GM12878 (cell line): ENCODE measurements around the gene JMJD7. TPM values are rescaled to one million over a fixed set of nuclear protein-coding genes. Genes with fewer than 3 reads are reported as not detected.
A peak's percentile ranks its signal among the peaks of the same experiment; 100 is the strongest.

Experiments used
- ATAC-seq: fragments of 200-7000 bp; cut with Tn5 transposase; 3 replicates; pipeline ENCODE4 v1.9.1; 2020; ENCODE audit warnings: mild to moderate bottlenecking, moderate library complexity
- BruUV-seq: library from RNA; stranded (reverse); fragments of 400-500 nt; replicated peaks from 2 replicates; lab custom pipeline; 2021; lab: Mats Ljungman, UMichigan
- CTCF ChIA-PET: fragments of 300-600 bp; sonication (Branson Sonifier 250); formaldehyde crosslinking; extraction: SDS; loops from one replicate; lab custom pipeline; 2021; ENCODE audit warnings: inconsistent platforms; lab: Yijun Ruan, JAX
- POLR2A ChIA-PET: fragments of 350-600 bp; formaldehyde crosslinking; extraction: SDS; loops from one replicate; lab custom pipeline; 2021; ENCODE audit warnings: inconsistent platforms; lab: Charles Lee
- RAD21 ChIA-PET: fragments of 300-600 bp; sonication (Branson Sonifier 250); formaldehyde crosslinking; loops from one replicate; lab custom pipeline; 2023; ENCODE audit warnings: antibody characterized with exemption; ENCODE audit not compliant: unreplicated experiment; lab: Charles Lee
- SMC1A ChIA-PET: fragments of 300-600 bp; sonication (Branson Sonifier 250); formaldehyde crosslinking; loops from one replicate; lab custom pipeline; 2023; ENCODE audit not compliant: unreplicated experiment, uncharacterized antibody; lab: Charles Lee
- DNase-seq: peaks from one replicate; pipeline ENCODE4 v3.0.0-alpha.2; 2011; ENCODE audit warnings: low read depth, low spot score
- FAIRE-seq: peaks from 3 replicates; lab custom pipeline; 2011; peaks lifted over from hg19 to GRCh38; lab: Jason Lieb, UNC
- H2AFZ ChIP-seq: 2 replicates; pipeline ENCODE4 v1.6.0; 2011; ENCODE audit warnings: low read depth, low read length, control low read depth; ENCODE audit not compliant: control insufficient read depth
- H3K27ac ChIP-seq: 2 replicates; pipeline ENCODE4 v1.5.1; 2011; ENCODE audit warnings: control low read depth; ENCODE audit not compliant: control insufficient read depth, insufficient read depth
- H3K27me3 ChIP-seq, 2 experiments: replicated peaks in 1 of 2; 2 replicates each; pipeline versions ENCODE4 v1.6.0 to v1.6.1; 2011; ENCODE audit warnings: low read length in 1 of 2; ENCODE audit not compliant: control insufficient read depth in 2 of 2, insufficient read depth in 2 of 2
- H3K36me3 ChIP-seq, 2 experiments: 2 replicates each; pipeline ENCODE4 v1.5.1; 2011; ENCODE audit warnings: low read length in 1 of 2; ENCODE audit not compliant: control insufficient read depth in 2 of 2, insufficient read depth in 2 of 2
- H3K4me1 ChIP-seq: 2 replicates; pipeline ENCODE4 v1.6.1; 2011; ENCODE audit warnings: mild to moderate bottlenecking, low read length, moderate library complexity, mixed read lengths; ENCODE audit not compliant: control insufficient read depth, insufficient read depth
- H3K4me2 ChIP-seq: 2 replicates; pipeline ENCODE4 v1.6.0; 2011; ENCODE audit warnings: control low read depth; ENCODE audit not compliant: control insufficient read depth, insufficient read depth
- H3K4me3 ChIP-seq: fragments of 200-600 bp; sonication (generic); 2 replicates; pipeline ENCODE4 v1.5.1; 2016
- H3K79me2 ChIP-seq: 2 replicates; pipeline ENCODE4 v1.6.0; 2011; ENCODE audit warnings: low read length; ENCODE audit not compliant: control insufficient read depth, insufficient read depth
- H3K9ac ChIP-seq: 2 replicates; pipeline ENCODE4 v1.8.0; 2011; ENCODE audit warnings: low read length, control low read depth, mixed read lengths; ENCODE audit not compliant: control insufficient read depth, insufficient read depth
- H3K9me3 ChIP-seq: replicated peaks from 3 replicates; pipeline ENCODE4 v1.5.1; 2011; ENCODE audit warnings: mild to moderate bottlenecking, low read length; ENCODE audit not compliant: control insufficient read depth, insufficient read depth
- H4K20me1 ChIP-seq: 2 replicates; pipeline ENCODE4 v1.6.0; 2011; ENCODE audit not compliant: control insufficient read depth, insufficient read depth
- BHLHE40 ChIP-seq, 2 experiments: fragments of 450-650 bp in 1 of 2; IDR thresholded peaks; 2 replicates each; pipeline ENCODE4 v1.6.1; 2011 to 2017; ENCODE audit warnings: low read depth in 2 of 2, borderline replicate concordance in 1 of 2, improper control_type of control experiment in 1 of 2, low read length in 1 of 2, mild to moderate bottlenecking in 1 of 2
- CHD2 ChIP-seq: IDR thresholded peaks from 2 replicates; pipeline ENCODE4 v1.6.1; 2011; ENCODE audit warnings: low read depth, low read length, improper control_type of control experiment, borderline replicate concordance
- EED ChIP-seq: sonication (generic); IDR thresholded peaks from 2 replicates; pipeline ENCODE4 v1.6.1; 2016; ENCODE audit warnings: antibody characterized with exemption, low read depth
- NR2C1 ChIP-seq: fragments of 450-650 bp; IDR thresholded peaks from 2 replicates; pipeline ENCODE4 v1.6.1; 2017; ENCODE audit warnings: antibody characterized with exemption, mild to moderate bottlenecking, moderate library complexity
- NR2F1 ChIP-seq: fragments of 450-650 bp; conservative IDR thresholded peaks from 2 replicates; pipeline ENCODE4 v1.6.1; 2017; ENCODE audit warnings: mild to moderate bottlenecking
- RUNX3 ChIP-seq: IDR thresholded peaks from 2 replicates; pipeline ENCODE4 v1.6.1; 2012; ENCODE audit warnings: low read length, inconsistent platforms
- SPI1 ChIP-seq: IDR thresholded peaks from 2 replicates; pipeline ENCODE4 v1.6.1; 2011; ENCODE audit warnings: low read depth, mild to moderate bottlenecking, low read length, moderate library complexity, borderline replicate concordance; ENCODE audit not compliant: insufficient read depth
- SREBF1 ChIP-seq: IDR thresholded peaks from 2 replicates; pipeline ENCODE4 v1.6.1; 2012; ENCODE audit warnings: mild to moderate bottlenecking, low read length
- TAF1 ChIP-seq: IDR thresholded peaks from 2 replicates; pipeline ENCODE4 v1.6.1; 2011; ENCODE audit warnings: mild to moderate bottlenecking, low read depth, low read length, borderline replicate concordance
- ZNF274 ChIP-seq: IDR thresholded peaks from one replicate; pipeline ENCODE4 v1.8.0; 2011; ENCODE audit not compliant: insufficient read length, insufficient read depth
- WGBS: methylation state at CpG from one replicate; pipeline ENCODE4 v1.1.6; 2016; ENCODE audit warnings: low lambda C conversion rate; ENCODE audit not compliant: insufficient replicate concordance, insufficient coverage; ENCODE audit errors: missing lambda C conversion rate; 5-methylcytosine and 5-hydroxymethylcytosine counted together
- in situ Hi-C: fragments of 300-500 bp; cut with MboI; formaldehyde crosslinking; loops from 9 replicates; pipeline ENCODE4 v1.14.3; 2018; ENCODE audit warnings: mixed read lengths
- intact Hi-C: fragments of 100-400 bp; cut with micrococcal nuclease; formaldehyde crosslinking; loops from one replicate; pipeline ENCODE4 v1.14.2; 2022; ENCODE audit not compliant: unreplicated experiment
- polyA plus RNA-seq, 11 experiments: library from polyadenylated mRNA; depleted of rRNA in 4 of 11; unstranded in 6 of 11; stranded (reverse) in 5 of 11; fragments of >200 nt; fragmentation: Nextera tagmentation in 4 of 11; fragmentation: Illumina TruSeq in 1 of 11; extraction: Ambion mirVana in 4 of 11; extraction: Trizol in 1 of 11; gene quantifications; 1 replicate in 1 of 11; 2 replicates in 10 of 11; pipeline versions ENCODE4 v1.2.1 to v1.2.3, GENCODE V29; 2011 to 2016; ENCODE audit warnings: inconsistent platforms in 2 of 11, missing spikeins in 2 of 11, low read depth in 1 of 11
- total RNA-seq, 4 experiments: library from RNA; depleted of rRNA in 3 of 4; stranded (reverse); fragments of >200 nt in 3 of 4; fragmentation: Illumina TruSeq in 1 of 4; extraction: Trizol in 1 of 4; gene quantifications; 2 replicates each; pipeline versions ENCODE4 v1.2.1 to v1.2.3, GENCODE V29; 2013 to 2021
- TF ChIP-seq, protein P1 (sequence below): fragments of 150-350 bp; IDR thresholded peaks from 2 replicates; pipeline ENCODE4 v1.6.1; 2014; ENCODE audit warnings: mild to moderate bottlenecking, low read depth, low read length
- TF ChIP-seq, protein P2 (sequence below): IDR thresholded peaks from 2 replicates; pipeline ENCODE4 v1.6.1; 2011; ENCODE audit warnings: mild to moderate bottlenecking, low read depth, low read length, moderate library complexity; ENCODE audit not compliant: insufficient replicate concordance
- TF ChIP-seq, protein P3 (sequence below): fragments of 450-650 bp; IDR thresholded peaks from 2 replicates; pipeline ENCODE4 v1.6.1; 2017; ENCODE audit warnings: low read depth, mild to moderate bottlenecking, moderate library complexity
- TF ChIP-seq, protein P4 (sequence below), 3 experiments: IDR thresholded peaks in 2 of 3; conservative IDR thresholded peaks in 1 of 3; 2 replicates each; pipeline ENCODE4 v1.5.1; 2011; ENCODE audit warnings: low read depth in 3 of 3, low read length in 3 of 3, mild to moderate bottlenecking in 3 of 3, control low read depth in 2 of 3, moderate library complexity in 2 of 3, inconsistent platforms in 1 of 3, mixed read lengths in 1 of 3; ENCODE audit not compliant: control insufficient read depth in 2 of 3, insufficient read depth in 1 of 3; ENCODE audit errors: extremely low read depth in 1 of 3

Gene JMJD7
- total and polyA plus RNA-seq, 10 of the 15 experiments (the other 5 are each of a cell fraction or from before 2014, with no cell fraction given) = 0.79 to 12.2 (median 6.5) TPM

DNA sequence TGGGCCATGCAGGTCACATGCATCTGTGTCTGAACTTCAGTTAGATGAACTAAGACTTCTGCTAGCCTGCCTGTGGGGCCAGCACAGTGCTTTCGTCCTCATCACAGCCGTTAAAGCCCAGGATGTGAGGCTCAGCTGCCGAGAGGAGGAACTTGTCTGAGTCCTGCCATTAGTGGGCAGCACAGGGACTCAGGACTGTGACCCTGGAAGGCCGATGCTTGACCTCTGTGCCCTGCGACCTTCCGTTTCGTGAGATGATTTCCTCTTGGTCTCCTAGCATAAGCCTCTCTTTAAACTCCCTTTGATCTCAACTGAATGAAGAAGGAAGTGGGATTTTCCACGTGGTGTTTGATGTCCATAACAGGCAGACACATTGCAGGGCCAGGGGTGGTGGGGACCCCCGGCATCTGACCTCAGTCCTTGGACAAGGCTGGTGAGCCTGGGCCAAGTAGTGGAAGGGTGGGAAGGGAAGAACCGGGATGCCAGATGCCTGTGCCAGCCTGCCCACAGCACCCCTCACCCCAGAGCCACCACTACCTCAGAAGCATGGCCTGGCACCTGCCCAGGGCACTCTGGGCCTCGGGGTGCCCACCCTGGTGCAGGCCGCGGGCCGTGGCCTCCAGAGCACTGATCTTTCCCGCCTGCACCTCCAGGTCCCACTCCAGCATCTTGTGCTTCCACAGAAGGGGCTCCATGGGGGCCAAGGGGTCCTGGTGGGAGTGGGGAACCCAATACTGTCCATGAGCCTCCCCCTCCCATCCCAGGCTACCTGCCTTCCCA, 32.3 kb downstream of the JMJD7 start:
- CTCF ChIA-PET = interaction anchor here (1.0 kb wide), 1 partner anchor 45 kb away, joined by 3 read pairs; no protein-coding TSS in a partner anchor

More for the DNA sequence above, 32.3 kb downstream of the JMJD7 start:
- BruUV-seq = no TSS peak
- RAD21 ChIA-PET = no interaction called here
- FAIRE-seq (peak; percentile 64), DNase-seq (no peak), ATAC-seq (peak; percentile 35)
- TF ChIP-seq CHD2 (no peak), TAF1 (no peak), SPI1 (peak; percentile 16; the same call in 1 of the 2 replicates), RUNX3 (no peak), SREBF1 (no peak), NR2F1 (peak; percentile 55), NR2C1 (0 out of 2 replicates have a peak, but pooled peaks have one; percentile 12), BHLHE40 (IDR thresholded peaks at IDR 0.05; ENCODE audit: borderline replicate concordance in 1 of 2, low read depth in 2 of 2, low read length in 1 of 2) (no peak), EED (no peak), ZNF274 (no peak)
- TF ChIP-seq, protein P1, sequence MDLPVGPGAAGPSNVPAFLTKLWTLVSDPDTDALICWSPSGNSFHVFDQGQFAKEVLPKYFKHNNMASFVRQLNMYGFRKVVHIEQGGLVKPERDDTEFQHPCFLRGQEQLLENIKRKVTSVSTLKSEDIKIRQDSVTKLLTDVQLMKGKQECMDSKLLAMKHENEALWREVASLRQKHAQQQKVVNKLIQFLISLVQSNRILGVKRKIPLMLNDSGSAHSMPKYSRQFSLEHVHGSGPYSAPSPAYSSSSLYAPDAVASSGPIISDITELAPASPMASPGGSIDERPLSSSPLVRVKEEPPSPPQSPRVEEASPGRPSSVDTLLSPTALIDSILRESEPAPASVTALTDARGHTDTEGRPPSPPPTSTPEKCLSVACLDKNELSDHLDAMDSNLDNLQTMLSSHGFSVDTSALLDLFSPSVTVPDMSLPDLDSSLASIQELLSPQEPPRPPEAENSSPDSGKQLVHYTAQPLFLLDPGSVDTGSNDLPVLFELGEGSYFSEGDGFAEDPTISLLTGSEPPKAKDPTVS = no peak
- TF ChIP-seq, protein P2, sequence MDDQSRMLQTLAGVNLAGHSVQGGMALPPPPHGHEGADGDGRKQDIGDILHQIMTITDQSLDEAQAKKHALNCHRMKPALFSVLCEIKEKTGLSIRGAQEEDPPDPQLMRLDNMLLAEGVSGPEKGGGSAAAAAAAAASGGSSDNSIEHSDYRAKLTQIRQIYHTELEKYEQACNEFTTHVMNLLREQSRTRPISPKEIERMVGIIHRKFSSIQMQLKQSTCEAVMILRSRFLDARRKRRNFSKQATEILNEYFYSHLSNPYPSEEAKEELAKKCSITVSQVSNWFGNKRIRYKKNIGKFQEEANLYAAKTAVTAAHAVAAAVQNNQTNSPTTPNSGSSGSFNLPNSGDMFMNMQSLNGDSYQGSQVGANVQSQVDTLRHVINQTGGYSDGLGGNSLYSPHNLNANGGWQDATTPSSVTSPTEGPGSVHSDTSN = no peak
- TF ChIP-seq, protein P3, sequence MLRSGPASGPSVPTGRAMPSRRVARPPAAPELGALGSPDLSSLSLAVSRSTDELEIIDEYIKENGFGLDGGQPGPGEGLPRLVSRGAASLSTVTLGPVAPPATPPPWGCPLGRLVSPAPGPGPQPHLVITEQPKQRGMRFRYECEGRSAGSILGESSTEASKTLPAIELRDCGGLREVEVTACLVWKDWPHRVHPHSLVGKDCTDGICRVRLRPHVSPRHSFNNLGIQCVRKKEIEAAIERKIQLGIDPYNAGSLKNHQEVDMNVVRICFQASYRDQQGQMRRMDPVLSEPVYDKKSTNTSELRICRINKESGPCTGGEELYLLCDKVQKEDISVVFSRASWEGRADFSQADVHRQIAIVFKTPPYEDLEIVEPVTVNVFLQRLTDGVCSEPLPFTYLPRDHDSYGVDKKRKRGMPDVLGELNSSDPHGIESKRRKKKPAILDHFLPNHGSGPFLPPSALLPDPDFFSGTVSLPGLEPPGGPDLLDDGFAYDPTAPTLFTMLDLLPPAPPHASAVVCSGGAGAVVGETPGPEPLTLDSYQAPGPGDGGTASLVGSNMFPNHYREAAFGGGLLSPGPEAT = no peak
- TF ChIP-seq, protein P4, sequence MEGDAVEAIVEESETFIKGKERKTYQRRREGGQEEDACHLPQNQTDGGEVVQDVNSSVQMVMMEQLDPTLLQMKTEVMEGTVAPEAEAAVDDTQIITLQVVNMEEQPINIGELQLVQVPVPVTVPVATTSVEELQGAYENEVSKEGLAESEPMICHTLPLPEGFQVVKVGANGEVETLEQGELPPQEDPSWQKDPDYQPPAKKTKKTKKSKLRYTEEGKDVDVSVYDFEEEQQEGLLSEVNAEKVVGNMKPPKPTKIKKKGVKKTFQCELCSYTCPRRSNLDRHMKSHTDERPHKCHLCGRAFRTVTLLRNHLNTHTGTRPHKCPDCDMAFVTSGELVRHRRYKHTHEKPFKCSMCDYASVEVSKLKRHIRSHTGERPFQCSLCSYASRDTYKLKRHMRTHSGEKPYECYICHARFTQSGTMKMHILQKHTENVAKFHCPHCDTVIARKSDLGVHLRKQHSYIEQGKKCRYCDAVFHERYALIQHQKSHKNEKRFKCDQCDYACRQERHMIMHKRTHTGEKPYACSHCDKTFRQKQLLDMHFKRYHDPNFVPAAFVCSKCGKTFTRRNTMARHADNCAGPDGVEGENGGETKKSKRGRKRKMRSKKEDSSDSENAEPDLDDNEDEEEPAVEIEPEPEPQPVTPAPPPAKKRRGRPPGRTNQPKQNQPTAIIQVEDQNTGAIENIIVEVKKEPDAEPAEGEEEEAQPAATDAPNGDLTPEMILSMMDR (IDR thresholded peaks at IDR 0.05 in 2 of 3, conservative IDR thresholded peaks at IDR 0.05 in 1 of 3; ENCODE audit: control insufficient read depth in 2 of 3, extremely low read depth in 1 of 3, insufficient read depth in 1 of 3, low read depth in 3 of 3, low read length in 3 of 3) = 0 out of 6 replicates have a peak, but pooled peaks of 1 of the 3 experiments have one; percentile 1
- Histone ChIP-seq H3K4me2 (no peak overlapping the region), H3K9ac (no peak overlapping the region), H4K20me1 (no peaks in the 10 kb centered on the region), H3K27ac (no peak overlapping the region), H2AFZ (no peak overlapping the region), H3K36me3 (no peaks in the 10 kb centered on the region), H3K79me2 (no peaks in the 10 kb centered on the region), H3K9me3 (no peaks in the 10 kb centered on the region), H3K4me1 (no peaks in the 10 kb centered on the region), H3K27me3 (no peaks in the 10 kb centered on the region; a peak in 1 of 4 replicates), H3K4me3 (no peak overlapping the region)
- WGBS = 19% methylated on average over 15 of the region's 15 CpGs
- intact Hi-C loops (no loop called here), in situ Hi-C loops (no loop called here)
- POLR2A ChIA-PET = no interaction called here
- SMC1A ChIA-PET = no interaction called here
